ENCODE measurements around the gene RPL32. TPM values are rescaled to one million over a fixed set of nuclear protein-coding genes. Genes with fewer than 3 reads are reported as not detected.

Gene RPL32
- total RNA-seq, 1 donor from 2014 or later: 1,479 TPM

DNA sequence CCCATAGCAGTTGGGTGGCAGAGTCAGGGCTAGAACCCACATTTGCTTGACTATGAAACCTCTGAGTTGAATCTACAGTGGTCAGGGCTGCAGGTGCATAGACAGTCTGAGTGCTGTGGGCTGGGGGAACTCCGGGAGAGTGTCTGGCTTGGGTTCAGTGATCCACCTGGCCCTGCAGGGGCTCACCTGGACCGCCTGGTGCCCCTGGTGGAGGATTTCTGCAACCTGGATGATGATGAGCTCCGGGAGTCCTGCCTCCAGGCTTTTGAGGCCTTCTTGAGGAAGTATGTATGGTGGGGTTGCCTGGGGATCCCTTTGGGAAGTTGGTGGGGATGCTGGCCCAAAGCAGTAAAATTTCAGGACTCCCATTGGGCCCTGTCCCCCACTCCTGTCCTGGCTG, 28.6 kb downstream of the RPL32 start:
- peaks cover 9% of the 10 kb centered on the region for H3K27me3 Mint-ChIP-seq (ENCODE audit: low read depth, unreplicated experiment)
- Histone ChIP-seq H3K9me3 (ENCODE audit: insufficient read depth, low read depth, low read length) (no peaks in the 10 kb centered on the region), H3K4me1 (ENCODE audit: insufficient read depth, low read length) (peaks cover 4% of the 10 kb centered on the region), H3K27ac (ENCODE audit: low read depth, low read length) (no peak overlapping the region), H3K36me3 (ENCODE audit: insufficient read depth, low read length) (no peaks in the 10 kb centered on the region), H2AFZ (ENCODE audit: low read depth, low read length) (no peak overlapping the region), H3K27me3 (ENCODE audit: insufficient read depth, low read length) (no peaks in the 10 kb centered on the region), H4K20me1 (ENCODE audit: insufficient read depth, low read length) (no peaks in the 10 kb centered on the region), H3K9ac (ENCODE audit: low read length) (no peak overlapping the region), H3K79me2 (ENCODE audit: insufficient read depth, low read length) (no peaks in the 10 kb centered on the region), H3K4me2 (ENCODE audit: low read length) (no peak overlapping the region), H3K4me3 (ENCODE audit: insufficient read depth, low read depth, low read length) (no peak overlapping the region)
- FAIRE-seq (no peak), DNase-seq (ENCODE audit: low read depth) (no peak)
- H3K36me3 Mint-ChIP-seq (ENCODE audit: low read depth, unreplicated experiment): peaks cover 7% of the 10 kb centered on the region
- TF ChIP-seq EZH2 (IDR thresholded peaks at IDR 0.05; ENCODE audit: insufficient read depth, low read length): no peak
- TF ChIP-seq, protein P1, sequence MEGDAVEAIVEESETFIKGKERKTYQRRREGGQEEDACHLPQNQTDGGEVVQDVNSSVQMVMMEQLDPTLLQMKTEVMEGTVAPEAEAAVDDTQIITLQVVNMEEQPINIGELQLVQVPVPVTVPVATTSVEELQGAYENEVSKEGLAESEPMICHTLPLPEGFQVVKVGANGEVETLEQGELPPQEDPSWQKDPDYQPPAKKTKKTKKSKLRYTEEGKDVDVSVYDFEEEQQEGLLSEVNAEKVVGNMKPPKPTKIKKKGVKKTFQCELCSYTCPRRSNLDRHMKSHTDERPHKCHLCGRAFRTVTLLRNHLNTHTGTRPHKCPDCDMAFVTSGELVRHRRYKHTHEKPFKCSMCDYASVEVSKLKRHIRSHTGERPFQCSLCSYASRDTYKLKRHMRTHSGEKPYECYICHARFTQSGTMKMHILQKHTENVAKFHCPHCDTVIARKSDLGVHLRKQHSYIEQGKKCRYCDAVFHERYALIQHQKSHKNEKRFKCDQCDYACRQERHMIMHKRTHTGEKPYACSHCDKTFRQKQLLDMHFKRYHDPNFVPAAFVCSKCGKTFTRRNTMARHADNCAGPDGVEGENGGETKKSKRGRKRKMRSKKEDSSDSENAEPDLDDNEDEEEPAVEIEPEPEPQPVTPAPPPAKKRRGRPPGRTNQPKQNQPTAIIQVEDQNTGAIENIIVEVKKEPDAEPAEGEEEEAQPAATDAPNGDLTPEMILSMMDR (IDR thresholded peaks at IDR 0.05; ENCODE audit: insufficient read depth, low read depth, low read length): no peak
- H3K4me1 Mint-ChIP-seq (ENCODE audit: low read depth, unreplicated experiment): peaks cover 4% of the 10 kb centered on the region
- H3K9me3 Mint-ChIP-seq (ENCODE audit: unreplicated experiment): no peaks in the 10 kb centered on the region
- H3K4me3 Mint-ChIP-seq (ENCODE audit: unreplicated experiment): no peak overlapping the region
- H3K27ac Mint-ChIP-seq (ENCODE audit: unreplicated experiment): no peak overlapping the region

DNA sequence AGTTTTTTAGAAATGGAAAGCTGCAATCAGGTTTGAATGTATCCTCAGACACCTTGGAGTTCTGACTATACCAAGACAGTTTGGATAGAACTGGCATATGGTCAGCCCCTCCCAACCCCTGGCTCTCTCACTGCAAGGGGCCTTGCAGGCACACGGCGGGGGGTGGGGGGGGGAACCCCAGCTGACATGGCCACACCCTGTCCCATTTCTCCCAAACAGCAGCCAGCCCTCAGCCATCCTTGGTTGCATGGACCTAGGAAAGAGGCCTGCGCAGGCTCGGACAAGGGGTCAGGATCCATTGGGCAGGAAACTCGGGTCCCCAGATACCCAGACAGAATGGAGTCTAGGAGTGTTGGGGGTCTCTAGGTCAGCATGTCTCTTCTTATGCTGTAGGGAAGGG, 30.4 kb downstream of the RPL32 start:
- no peaks in the 10 kb centered on the region for H3K27me3 ChIP-seq (ENCODE audit: insufficient read depth, low read length)
- H3K27me3 Mint-ChIP-seq (ENCODE audit: low read depth, unreplicated experiment): peaks cover 9% of the 10 kb centered on the region
- H3K4me3 ChIP-seq (ENCODE audit: insufficient read depth, low read depth, low read length): no peak overlapping the region
- no peak overlapping the region for H3K9ac ChIP-seq (ENCODE audit: low read length)
- peak overlapping the region; percentile 62 for H3K4me3 Mint-ChIP-seq (ENCODE audit: unreplicated experiment)
- DNase-seq (ENCODE audit: low read depth) (no peak), FAIRE-seq (no peak)
- H3K27ac Mint-ChIP-seq (ENCODE audit: unreplicated experiment): no peak overlapping the region
- TF ChIP-seq, protein P1 (IDR thresholded peaks at IDR 0.05; ENCODE audit: insufficient read depth, low read depth, low read length): no peak
- TF ChIP-seq EZH2 (IDR thresholded peaks at IDR 0.05; ENCODE audit: insufficient read depth, low read length): no peak
- no peak overlapping the region for H3K27ac ChIP-seq (ENCODE audit: low read depth, low read length)
- H3K79me2 ChIP-seq (ENCODE audit: insufficient read depth, low read length): no peaks in the 10 kb centered on the region
- no peaks in the 10 kb centered on the region for H3K36me3 ChIP-seq (ENCODE audit: insufficient read depth, low read length)
- H3K36me3 Mint-ChIP-seq (ENCODE audit: low read depth, unreplicated experiment): peaks cover 8% of the 10 kb centered on the region
- H3K4me2 ChIP-seq (ENCODE audit: low read length): peak overlapping the region; percentile 81
- peaks cover 4% of the 10 kb centered on the region for H3K4me1 Mint-ChIP-seq (ENCODE audit: low read depth, unreplicated experiment)
- H3K4me1 ChIP-seq (ENCODE audit: insufficient read depth, low read length): peaks cover 4% of the 10 kb centered on the region
- peak overlapping the region; percentile 77 for H2AFZ ChIP-seq (ENCODE audit: low read depth, low read length)
- H3K9me3 Mint-ChIP-seq (ENCODE audit: unreplicated experiment): no peaks in the 10 kb centered on the region
- no peaks in the 10 kb centered on the region for H3K9me3 ChIP-seq (ENCODE audit: insufficient read depth, low read depth, low read length)
- H4K20me1 ChIP-seq (ENCODE audit: insufficient read depth, low read length): no peaks in the 10 kb centered on the region

DNA sequence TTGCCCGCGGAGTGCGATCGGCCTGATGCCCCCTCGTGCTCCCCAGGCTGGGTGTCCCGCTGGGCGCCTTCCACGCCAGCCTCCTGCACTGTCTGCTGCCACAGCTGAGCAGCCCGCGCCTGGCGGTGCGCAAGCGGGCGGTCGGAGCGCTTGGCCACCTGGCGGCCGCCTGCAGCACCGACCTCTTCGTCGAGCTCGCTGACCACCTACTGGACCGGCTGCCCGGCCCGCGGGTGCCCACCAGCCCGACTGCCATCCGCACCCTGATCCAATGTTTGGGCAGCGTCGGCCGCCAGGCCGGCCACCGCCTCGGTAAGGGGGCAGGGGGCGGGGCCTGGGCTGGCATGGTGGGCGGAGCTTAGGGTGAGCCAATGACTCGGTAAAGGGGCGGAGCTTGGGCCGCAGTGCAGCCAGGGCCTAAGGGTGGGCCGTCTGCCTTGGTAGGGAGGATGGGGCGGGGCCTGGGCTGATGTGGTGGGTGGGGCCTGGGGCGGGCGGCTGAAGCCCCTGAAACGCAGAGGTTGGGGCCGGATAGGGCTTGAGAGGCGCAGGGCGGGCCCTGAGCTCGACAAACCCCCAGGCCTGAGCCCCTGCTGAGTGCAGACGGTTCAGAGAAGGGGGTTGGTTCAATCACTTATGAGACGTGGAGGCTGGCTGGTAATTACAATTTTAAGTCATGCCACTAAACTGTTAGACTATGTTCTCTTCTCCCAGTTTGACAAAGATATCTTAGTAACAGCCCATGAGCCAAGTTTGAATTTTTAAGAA, 31.2 kb downstream of the RPL32 start:
- peak overlapping the region; percentile 62 for H3K4me3 Mint-ChIP-seq (ENCODE audit: unreplicated experiment)
- Histone ChIP-seq H3K79me2 (ENCODE audit: insufficient read depth, low read length) (no peaks in the 10 kb centered on the region), H3K9ac (ENCODE audit: low read length) (peak overlapping the region; percentile 58), H3K4me1 (ENCODE audit: insufficient read depth, low read length) (peaks cover 4% of the 10 kb centered on the region), H4K20me1 (ENCODE audit: insufficient read depth, low read length) (no peaks in the 10 kb centered on the region), H2AFZ (ENCODE audit: low read depth, low read length) (peak overlapping the region; percentile 77), H3K27ac (ENCODE audit: low read depth, low read length) (no peak overlapping the region), H3K9me3 (ENCODE audit: insufficient read depth, low read depth, low read length) (no peaks in the 10 kb centered on the region), H3K4me2 (ENCODE audit: low read length) (peak overlapping the region; percentile 81), H3K27me3 (ENCODE audit: insufficient read depth, low read length) (no peaks in the 10 kb centered on the region), H3K36me3 (ENCODE audit: insufficient read depth, low read length) (no peaks in the 10 kb centered on the region), H3K4me3 (ENCODE audit: insufficient read depth, low read depth, low read length) (peak overlapping the region; percentile 51)
- H3K27ac Mint-ChIP-seq (ENCODE audit: unreplicated experiment): no peak overlapping the region
- H3K27me3 Mint-ChIP-seq (ENCODE audit: low read depth, unreplicated experiment): peaks cover 9% of the 10 kb centered on the region
- DNase-seq (ENCODE audit: low read depth): peak; percentile 68
- H3K36me3 Mint-ChIP-seq (ENCODE audit: low read depth, unreplicated experiment): peaks cover 9% of the 10 kb centered on the region
- peaks cover 4% of the 10 kb centered on the region for H3K4me1 Mint-ChIP-seq (ENCODE audit: low read depth, unreplicated experiment)
- no peak for FAIRE-seq
- TF ChIP-seq, protein P1 (IDR thresholded peaks at IDR 0.05; ENCODE audit: insufficient read depth, low read depth, low read length): peak; percentile 20
- no peak for TF ChIP-seq EZH2 (IDR thresholded peaks at IDR 0.05; ENCODE audit: insufficient read depth, low read length)
- no peaks in the 10 kb centered on the region for H3K9me3 Mint-ChIP-seq (ENCODE audit: unreplicated experiment)

Measured in astrocyte (in vitro differentiated cells and primary cell).